Natural killer cell (primary cell): ENCODE results near the gene LEMD2. TPM values are rescaled to one million over a fixed set of nuclear protein-coding genes. Genes with fewer than 3 reads are reported as not detected.
A peak's percentile ranks its signal among the peaks of the same experiment; 100 is the strongest.

Experiments
- ATAC-seq, 3 donors: fragments of 150-1000 bp in 2 of 3; fragments of 200-7000 bp in 1 of 3; cut with Tn5 transposase; 1 replicate in 1 of 3; 2 replicates in 2 of 3; pipeline ENCODE4 v1.10.0; 2021; ENCODE audit warnings: mild to moderate bottlenecking in 2 of 3, moderate library complexity in 2 of 3
- DNase-seq, 2 donors: peaks; one replicate each; pipeline versions ENCODE4 v3.0.0 to v3.0.0-alpha.2; 2013 to 2021; ENCODE audit warnings: mixed read lengths in 1 of 2
- H3K27ac ChIP-seq: one replicate; pipeline ENCODE4 v1.5.1; 2013; ENCODE audit warnings: mild to moderate bottlenecking, low read length
- H3K27me3 ChIP-seq: one replicate; pipeline ENCODE4 v1.6.1; 2013; ENCODE audit warnings: low read length; ENCODE audit not compliant: control insufficient read depth, insufficient read depth
- H3K36me3 ChIP-seq: one replicate; pipeline ENCODE4 v1.6.1; 2013; ENCODE audit warnings: low read length; ENCODE audit not compliant: control insufficient read depth, insufficient read depth
- H3K4me1 ChIP-seq: one replicate; pipeline ENCODE4 v1.6.1; 2013; ENCODE audit warnings: low read length; ENCODE audit not compliant: control insufficient read depth, insufficient read depth
- H3K4me3 ChIP-seq: one replicate; pipeline ENCODE4 v1.5.1; 2013; ENCODE audit warnings: low read length
- H3K9me3 ChIP-seq: one replicate; pipeline ENCODE4 v1.6.1; 2013; ENCODE audit warnings: low read length; ENCODE audit not compliant: control insufficient read depth, insufficient read depth
- H3K27ac Mint-ChIP-seq, 2 donors: one replicate each; pipeline ENCODE4 v1.8.0; 2022; ENCODE audit warnings: mild to moderate bottlenecking in 2 of 2, mixed read lengths in 2 of 2, moderate library complexity in 1 of 2
- H3K27me3 Mint-ChIP-seq, 2 donors: one replicate each; pipeline ENCODE4 v1.8.0; 2022; ENCODE audit warnings: low read depth in 2 of 2, mixed read lengths in 2 of 2
- H3K36me3 Mint-ChIP-seq: one replicate; pipeline ENCODE4 v1.8.0; 2022; ENCODE audit warnings: mixed read lengths
- H3K4me1 Mint-ChIP-seq, 2 donors: one replicate each; pipeline ENCODE4 v1.8.0; 2022; ENCODE audit warnings: mixed read lengths in 2 of 2
- H3K4me3 Mint-ChIP-seq: one replicate; pipeline ENCODE4 v1.8.0; 2022; ENCODE audit warnings: mild to moderate bottlenecking, moderate library complexity, mixed read lengths
- H3K9me3 Mint-ChIP-seq, 2 donors: one replicate each; pipeline ENCODE4 v1.8.0; 2022; ENCODE audit warnings: mixed read lengths in 2 of 2
- WGBS: methylation state at CpG from one replicate; pipeline ENCODE4 v1.1.7; 2013; ENCODE audit warnings: missing lambda C conversion rate; ENCODE audit not compliant: insufficient coverage; 5-methylcytosine and 5-hydroxymethylcytosine counted together
- intact Hi-C: fragments of 100-400 bp; cut with micrococcal nuclease; formaldehyde crosslinking; loops from one replicate; pipeline ENCODE4 v1.14.2; 2022
- total RNA-seq, 4 donors: library from RNA; stranded (reverse); fragments of 120-200 nt in 1 of 4; gene quantifications; one replicate each; pipeline versions ENCODE4 v1.2.3 to v1.2.4, GENCODE V29; 2013 to 2022
- TF ChIP-seq, protein P1 (sequence below): fragments of 200-600 bp; IDR thresholded peaks from one replicate; pipeline ENCODE4 v1.8.0; 2022; ENCODE audit warnings: antibody characterized with exemption

Gene LEMD2
- total RNA-seq, 3 donors from 2014 or later (not counting 1 experiment from before 2014, with no cell fraction given) = 109 to 133 (median 121) TPM

DNA sequence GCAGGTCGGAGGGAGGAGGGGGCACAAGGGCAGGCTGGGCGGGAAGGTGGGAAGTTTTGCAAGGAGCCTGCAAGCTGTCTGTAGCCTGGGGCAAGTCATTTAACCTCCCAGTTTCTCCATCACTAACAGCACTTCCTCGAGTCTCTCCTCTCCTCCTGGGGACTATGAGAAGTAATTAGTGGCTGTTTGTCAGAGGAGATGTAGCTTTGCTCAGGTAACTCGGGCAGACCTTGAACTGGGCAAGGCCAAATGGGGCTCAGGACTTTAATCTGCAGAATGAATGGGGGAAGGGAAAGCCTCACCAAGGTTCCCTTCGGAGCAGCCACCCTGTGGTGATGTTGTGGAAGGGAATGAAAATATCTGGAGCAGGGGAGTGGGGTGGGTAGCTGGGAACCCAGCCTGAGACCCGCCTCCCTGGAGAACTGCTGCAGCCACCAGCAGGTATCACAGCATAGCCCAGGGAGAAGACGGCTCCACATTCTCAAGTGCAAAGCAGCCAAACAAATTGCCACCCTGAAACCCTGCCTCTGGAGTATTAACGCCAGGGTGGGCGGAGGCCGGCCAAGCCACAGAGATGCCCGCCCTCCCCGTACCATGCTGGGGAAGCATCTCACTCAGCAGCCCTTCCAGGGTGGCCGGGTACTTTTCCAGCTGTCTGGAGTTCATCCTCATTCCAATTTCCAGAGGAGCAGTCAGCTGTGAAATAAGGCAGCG, 6.1 kb upstream of the LEMD2 start:
- intact Hi-C loops = no loop called here

DNA sequence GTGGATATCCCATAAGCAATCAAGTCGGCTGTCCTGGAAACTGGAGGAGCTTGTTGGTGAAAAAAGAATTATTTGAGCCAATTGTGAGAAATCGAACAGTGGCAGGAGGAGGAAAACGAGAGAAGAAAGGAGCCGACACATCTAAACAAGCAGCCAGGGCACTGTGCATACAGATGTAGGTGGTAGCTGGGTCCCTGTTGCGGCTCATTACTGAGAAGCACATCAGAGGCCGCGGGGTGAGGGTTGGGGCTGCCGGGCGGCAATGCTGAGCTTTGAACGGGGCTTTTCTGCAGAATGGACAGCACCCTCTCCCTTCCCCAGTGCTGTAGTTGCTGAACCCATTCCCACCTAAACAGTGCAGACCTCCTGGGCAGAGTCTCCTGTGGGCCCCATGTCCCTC, 4.1 kb upstream of the LEMD2 start:
- Histone ChIP-seq H3K4me1 (peaks cover 7% of the 10 kb centered on the region), H3K27me3 (peaks cover 4% of the 10 kb centered on the region), H3K9me3 (no peaks in the 10 kb centered on the region), H3K36me3 (no peaks in the 10 kb centered on the region), H3K27ac (no peak overlapping the region), H3K4me3 (no peak overlapping the region)
- H3K4me1 Mint-ChIP-seq = peaks cover 13 to 14% of the 10 kb centered on the region in 2 donors
- no peak for DNase-seq
- no peak for ATAC-seq
- 75% methylated on average over 10 of the region's 10 CpGs for WGBS
- no peaks in the 10 kb centered on the region for H3K36me3 Mint-ChIP-seq
- TF ChIP-seq, protein P1, sequence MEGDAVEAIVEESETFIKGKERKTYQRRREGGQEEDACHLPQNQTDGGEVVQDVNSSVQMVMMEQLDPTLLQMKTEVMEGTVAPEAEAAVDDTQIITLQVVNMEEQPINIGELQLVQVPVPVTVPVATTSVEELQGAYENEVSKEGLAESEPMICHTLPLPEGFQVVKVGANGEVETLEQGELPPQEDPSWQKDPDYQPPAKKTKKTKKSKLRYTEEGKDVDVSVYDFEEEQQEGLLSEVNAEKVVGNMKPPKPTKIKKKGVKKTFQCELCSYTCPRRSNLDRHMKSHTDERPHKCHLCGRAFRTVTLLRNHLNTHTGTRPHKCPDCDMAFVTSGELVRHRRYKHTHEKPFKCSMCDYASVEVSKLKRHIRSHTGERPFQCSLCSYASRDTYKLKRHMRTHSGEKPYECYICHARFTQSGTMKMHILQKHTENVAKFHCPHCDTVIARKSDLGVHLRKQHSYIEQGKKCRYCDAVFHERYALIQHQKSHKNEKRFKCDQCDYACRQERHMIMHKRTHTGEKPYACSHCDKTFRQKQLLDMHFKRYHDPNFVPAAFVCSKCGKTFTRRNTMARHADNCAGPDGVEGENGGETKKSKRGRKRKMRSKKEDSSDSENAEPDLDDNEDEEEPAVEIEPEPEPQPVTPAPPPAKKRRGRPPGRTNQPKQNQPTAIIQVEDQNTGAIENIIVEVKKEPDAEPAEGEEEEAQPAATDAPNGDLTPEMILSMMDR = no peak
- intact Hi-C loops = no loop called here
- H3K27me3 Mint-ChIP-seq = peaks cover 12 to 27% of the 10 kb centered on the region in 2 donors
- H3K4me3 Mint-ChIP-seq = no peak overlapping the region
- no peak overlapping the region for H3K27ac Mint-ChIP-seq
- no peaks in the 10 kb centered on the region for H3K9me3 Mint-ChIP-seq

More for the DNA sequence above, 6.1 kb upstream of the LEMD2 start:
- H3K9me3 Mint-ChIP-seq = no peaks in the 10 kb centered on the region
- Histone ChIP-seq H3K27me3 (peaks cover 4% of the 10 kb centered on the region), H3K36me3 (no peaks in the 10 kb centered on the region), H3K4me3 (no peak overlapping the region), H3K27ac (no peak overlapping the region), H3K9me3 (no peaks in the 10 kb centered on the region), H3K4me1 (no peaks in the 10 kb centered on the region)
- TF ChIP-seq, protein P1 = no peak
- no peaks in the 10 kb centered on the region for H3K36me3 Mint-ChIP-seq
- no peak for DNase-seq
- H3K4me1 Mint-ChIP-seq = no peaks in the 10 kb centered on the region
- no peak overlapping the region for H3K4me3 Mint-ChIP-seq
- 71% methylated on average over 12 of the region's 14 CpGs for WGBS
- H3K27ac Mint-ChIP-seq = no peak overlapping the region
- H3K27me3 Mint-ChIP-seq = peaks cover 26 to 45% of the 10 kb centered on the region in 2 donors
- ATAC-seq = peak in 1 of 3 donors; percentile 25

DNA sequence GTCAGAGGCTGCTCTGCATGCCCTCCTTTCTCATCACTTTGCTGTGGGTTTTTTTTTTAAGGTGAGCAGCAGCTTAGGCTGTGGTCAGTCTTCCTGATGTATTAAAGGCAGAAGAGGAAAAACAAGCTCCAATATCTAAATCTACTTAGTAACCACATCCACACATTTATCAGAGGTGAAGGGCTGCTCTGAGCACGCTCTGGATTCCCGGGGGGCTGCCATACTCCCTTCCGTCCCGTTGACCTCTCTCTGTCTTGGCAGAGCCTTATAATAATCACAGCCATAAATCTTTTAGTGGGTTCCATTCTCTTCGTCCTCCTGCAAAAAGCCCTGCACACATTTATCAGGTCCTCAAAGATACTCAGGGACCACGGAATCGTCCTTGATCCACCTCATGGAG, 2.7 kb upstream of the LEMD2 start:
- H3K9me3 ChIP-seq = no peaks in the 10 kb centered on the region
- peaks cover 26 to 27% of the 10 kb centered on the region in 2 donors for H3K4me1 Mint-ChIP-seq
- H3K27me3 ChIP-seq = peaks cover 4% of the 10 kb centered on the region
- H3K4me1 ChIP-seq = peaks cover 19% of the 10 kb centered on the region
- intact Hi-C loops = no loop called here
- peak overlapping the region; percentile 9 for H3K4me3 Mint-ChIP-seq
- no peak overlapping the region for H3K27ac Mint-ChIP-seq
- no peaks in the 10 kb centered on the region for H3K36me3 Mint-ChIP-seq
- H3K27me3 Mint-ChIP-seq = peaks cover 3 to 17% of the 10 kb centered on the region in 2 donors
- peaks cover 4% of the 10 kb centered on the region for H3K36me3 ChIP-seq
- no peak overlapping the region for H3K4me3 ChIP-seq
- 69% methylated on average over 7 of the region's 7 CpGs for WGBS
- H3K9me3 Mint-ChIP-seq = no peaks in the 10 kb centered on the region
- no peak for DNase-seq
- TF ChIP-seq, protein P1 = no peak
- no peak for ATAC-seq
- H3K27ac ChIP-seq = no peak overlapping the region

DNA sequence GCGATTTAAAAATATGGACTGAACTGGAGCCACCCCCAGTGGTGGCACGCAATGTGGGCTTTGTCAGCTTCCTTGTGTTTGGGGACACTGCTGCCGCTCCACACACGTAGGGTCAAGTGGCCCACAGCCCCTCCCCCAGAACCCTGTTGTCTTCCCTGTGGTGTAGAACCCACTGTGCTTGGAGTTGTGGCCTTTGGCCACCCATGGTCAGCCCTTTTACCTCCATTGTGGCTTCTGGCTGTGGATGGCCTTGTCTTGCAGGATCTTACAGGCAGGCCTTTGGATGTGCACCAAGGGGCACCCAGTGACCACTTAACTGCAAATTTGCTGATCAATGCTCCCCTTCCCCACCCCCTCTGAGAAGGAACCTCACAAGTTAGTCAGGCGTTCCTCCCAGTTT, 2.0 kb upstream of the LEMD2 start:
- TF ChIP-seq, protein P1 = no peak
- Mint-ChIP-seq H3K36me3 (no peaks in the 10 kb centered on the region), H3K27me3 (peaks cover 3 to 17% of the 10 kb centered on the region in 2 donors), H3K9me3 (no peaks in the 10 kb centered on the region), H3K4me1 (peaks cover 33 to 34% of the 10 kb centered on the region in 2 donors), H3K27ac (no peak overlapping the region), H3K4me3 (no peak overlapping the region)
- peaks cover 9% of the 10 kb centered on the region for H3K36me3 ChIP-seq
- no peak overlapping the region for H3K4me3 ChIP-seq
- ATAC-seq (no peak), DNase-seq (no peak)
- H3K4me1 ChIP-seq = peaks cover 24% of the 10 kb centered on the region
- H3K27me3 ChIP-seq = peaks cover 4% of the 10 kb centered on the region
- H3K9me3 ChIP-seq = no peaks in the 10 kb centered on the region
- WGBS = 94% methylated on average over 5 of the region's 5 CpGs
- H3K27ac ChIP-seq = no peak overlapping the region
- intact Hi-C loops = no loop called here
